CD1c-positive myeloid dendritic cell (primary cell): ENCODE measurements around the gene MED27.

Experiments
- DNase-seq: peaks from one replicate; pipeline ENCODE4 v3.0.0-alpha.2; 2016; ENCODE audit errors: extremely low spot score

The MED27 gene

GRCh38 chr9:131879911-131880290 lies 199.8 kb downstream of the MED27 start:
- no peak for DNase-seq

GRCh38 chr9:131879181-131879910 lies 200.3 kb downstream of the MED27 start:
- no peak for DNase-seq

GRCh38 chr9:131876486-131876885 lies 203.2 kb downstream of the MED27 start:
- DNase-seq = no peak

- no peak for DNase-seq
Measured at GRCh38 chr9:131875828-131876485, 203.7 kb downstream of the MED27 start.

GRCh38 chr9:131874916-131875670 lies 204.6 kb downstream of the MED27 start:
- no peak for DNase-seq

GRCh38 chr9:131874447-131874846 lies 205.2 kb downstream of the MED27 start:
- no peak for DNase-seq

- no peak for DNase-seq
Measured at GRCh38 chr9:131873891-131874440, 205.7 kb downstream of the MED27 start.

GRCh38 chr9:131873335-131873734 lies 206.3 kb downstream of the MED27 start:
- no peak for DNase-seq

- DNase-seq = no peak
Measured at GRCh38 chr9:131872702-131873101, 207.0 kb downstream of the MED27 start.

GRCh38 chr9:131872006-131872405 lies 207.7 kb downstream of the MED27 start:
- DNase-seq = no peak

- no peak for DNase-seq
Measured at GRCh38 chr9:131870156-131870555, 209.5 kb downstream of the MED27 start.

GRCh38 chr9:131869348-131869747 lies 210.3 kb downstream of the MED27 start:
- DNase-seq = no peak

GRCh38 chr9:131868766-131869165 lies 210.9 kb downstream of the MED27 start:
- DNase-seq = no peak

GRCh38 chr9:131867611-131868192 lies 212.0 kb downstream of the MED27 start:
- no peak for DNase-seq

- no peak for DNase-seq
Measured at GRCh38 chr9:131865446-131866195, 214.0 kb downstream of the MED27 start.

GRCh38 chr9:131864531-131864930 lies 215.1 kb downstream of the MED27 start:
- DNase-seq = no peak

- no peak for DNase-seq
Measured at GRCh38 chr9:131863306-131863896, 216.3 kb downstream of the MED27 start.

- DNase-seq = no peak
Measured at GRCh38 chr9:131862261-131862660, 217.4 kb downstream of the MED27 start.

- no peak for DNase-seq
Measured at GRCh38 chr9:131860430-131860829, 219.2 kb downstream of the MED27 start.

- no peak for DNase-seq
Measured at GRCh38 chr9:131858147-131858546, 221.5 kb downstream of the MED27 start.

- DNase-seq = no peak
Measured at GRCh38 chr9:131856105-131856504, 223.6 kb downstream of the MED27 start.
